ENCODE data around the gene TIGD1.

Gene TIGD1

DNA sequence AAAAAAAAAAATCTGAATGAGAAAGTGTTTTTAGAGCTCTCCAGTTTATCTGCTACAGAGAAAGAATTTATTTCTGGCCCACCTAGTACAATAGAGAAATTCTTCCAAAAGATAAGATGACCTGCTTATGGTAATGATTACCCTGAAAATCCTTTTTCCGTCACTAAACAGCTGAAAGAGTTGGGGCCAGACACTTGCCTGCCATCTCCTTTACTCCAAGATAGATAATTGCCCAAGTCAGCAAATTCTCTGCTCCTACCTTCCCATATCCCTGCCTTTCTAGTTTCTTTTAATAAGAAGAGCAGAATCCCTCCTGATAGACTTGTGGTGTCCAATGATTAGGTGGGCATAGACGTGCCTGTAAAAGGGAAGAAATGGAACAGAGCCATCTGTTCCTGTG, 28.3 kb upstream of the TIGD1 start:
- Histone ChIP-seq H3K9ac (ENCODE audit: low read length) (no peak overlapping the region), H3K4me3 (ENCODE audit: low read length) (no peak overlapping the region), H3K27ac (ENCODE audit: low read length) (no peak overlapping the region), H3K4me2 (ENCODE audit: low read length) (no peak overlapping the region), H3K9me3 (ENCODE audit: insufficient read depth, low read length) (no peaks in the 10 kb centered on the region), H4K20me1 (ENCODE audit: insufficient read depth, low read length) (no peaks in the 10 kb centered on the region), H3K4me1 (ENCODE audit: low read length) (no peaks in the 10 kb centered on the region), H3K27me3 (ENCODE audit: low read depth, low read length) (no peaks in the 10 kb centered on the region), H3K79me2 (ENCODE audit: low read length) (no peaks in the 10 kb centered on the region), H3K36me3 (replicated peaks; ENCODE audit: low read depth, low read length) (no peaks in the 10 kb centered on the region), H2AFZ (ENCODE audit: low read depth, low read length) (no peak overlapping the region)
- TF ChIP-seq, protein P1, sequence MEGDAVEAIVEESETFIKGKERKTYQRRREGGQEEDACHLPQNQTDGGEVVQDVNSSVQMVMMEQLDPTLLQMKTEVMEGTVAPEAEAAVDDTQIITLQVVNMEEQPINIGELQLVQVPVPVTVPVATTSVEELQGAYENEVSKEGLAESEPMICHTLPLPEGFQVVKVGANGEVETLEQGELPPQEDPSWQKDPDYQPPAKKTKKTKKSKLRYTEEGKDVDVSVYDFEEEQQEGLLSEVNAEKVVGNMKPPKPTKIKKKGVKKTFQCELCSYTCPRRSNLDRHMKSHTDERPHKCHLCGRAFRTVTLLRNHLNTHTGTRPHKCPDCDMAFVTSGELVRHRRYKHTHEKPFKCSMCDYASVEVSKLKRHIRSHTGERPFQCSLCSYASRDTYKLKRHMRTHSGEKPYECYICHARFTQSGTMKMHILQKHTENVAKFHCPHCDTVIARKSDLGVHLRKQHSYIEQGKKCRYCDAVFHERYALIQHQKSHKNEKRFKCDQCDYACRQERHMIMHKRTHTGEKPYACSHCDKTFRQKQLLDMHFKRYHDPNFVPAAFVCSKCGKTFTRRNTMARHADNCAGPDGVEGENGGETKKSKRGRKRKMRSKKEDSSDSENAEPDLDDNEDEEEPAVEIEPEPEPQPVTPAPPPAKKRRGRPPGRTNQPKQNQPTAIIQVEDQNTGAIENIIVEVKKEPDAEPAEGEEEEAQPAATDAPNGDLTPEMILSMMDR (IDR thresholded peaks at IDR 0.05; ENCODE audit: low read depth, low read length): no peak
- no peak for TF ChIP-seq EZH2phosphoT487 (IDR thresholded peaks at IDR 0.05; ENCODE audit: low read depth)

DNA sequence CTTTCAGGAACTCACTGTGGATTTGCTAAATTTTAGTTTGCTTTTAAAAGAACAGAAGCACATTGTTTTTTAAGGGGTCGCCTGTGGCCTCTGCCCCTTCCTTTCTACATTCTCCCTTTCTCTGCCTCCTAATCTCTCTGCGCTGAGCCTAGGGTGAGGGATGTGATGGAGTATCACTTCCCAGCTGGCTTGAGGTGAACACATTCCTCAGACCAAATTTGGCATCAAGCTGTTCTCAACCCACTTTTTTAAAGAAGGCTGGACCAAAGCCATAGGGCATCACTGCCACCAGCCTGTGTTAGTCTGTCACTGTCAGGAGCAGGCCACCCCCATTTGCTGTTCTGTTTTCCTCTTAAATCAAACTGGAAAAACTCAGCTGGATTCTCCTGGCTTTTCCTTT, 27.5 kb upstream of the TIGD1 start:
- Histone ChIP-seq H2AFZ (ENCODE audit: low read depth, low read length) (no peak overlapping the region), H3K9me3 (ENCODE audit: insufficient read depth, low read length) (no peaks in the 10 kb centered on the region), H3K9ac (ENCODE audit: low read length) (no peak overlapping the region), H3K27ac (ENCODE audit: low read length) (no peak overlapping the region), H3K4me1 (ENCODE audit: low read length) (no peaks in the 10 kb centered on the region), H3K4me2 (ENCODE audit: low read length) (no peak overlapping the region), H3K36me3 (replicated peaks; ENCODE audit: low read depth, low read length) (no peaks in the 10 kb centered on the region), H3K27me3 (ENCODE audit: low read depth, low read length) (no peaks in the 10 kb centered on the region), H3K4me3 (ENCODE audit: low read length) (no peak overlapping the region), H4K20me1 (ENCODE audit: insufficient read depth, low read length) (no peaks in the 10 kb centered on the region), H3K79me2 (ENCODE audit: low read length) (no peaks in the 10 kb centered on the region)
- TF ChIP-seq, protein P1 (IDR thresholded peaks at IDR 0.05; ENCODE audit: low read depth, low read length): no peak
- TF ChIP-seq EZH2phosphoT487 (IDR thresholded peaks at IDR 0.05; ENCODE audit: low read depth): no peak

DNA sequence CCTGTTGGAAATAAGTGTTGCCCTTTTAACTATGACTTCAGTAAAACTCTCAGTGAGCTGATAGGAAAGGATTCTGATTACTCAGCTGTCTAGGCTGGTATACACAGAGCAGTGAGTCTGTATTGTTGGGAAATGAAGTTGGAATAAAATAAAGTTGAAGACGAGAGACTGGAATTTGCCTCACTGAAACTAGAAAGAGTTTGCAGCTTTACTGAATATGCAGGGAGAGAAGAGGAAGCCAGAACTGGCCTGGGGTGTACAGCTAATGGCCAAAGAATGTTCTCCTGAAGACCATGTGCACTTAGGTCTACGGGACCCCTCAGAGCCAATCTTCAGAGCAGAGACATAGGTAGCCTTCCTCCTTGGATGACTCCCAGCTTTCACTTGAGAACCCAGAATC, 26.6 kb upstream of the TIGD1 start:
- Histone ChIP-seq H3K9ac (ENCODE audit: low read length) (no peak overlapping the region), H3K79me2 (ENCODE audit: low read length) (no peaks in the 10 kb centered on the region), H4K20me1 (ENCODE audit: insufficient read depth, low read length) (no peaks in the 10 kb centered on the region), H3K4me2 (ENCODE audit: low read length) (no peak overlapping the region), H3K27ac (ENCODE audit: low read length) (no peak overlapping the region), H3K27me3 (ENCODE audit: low read depth, low read length) (no peaks in the 10 kb centered on the region), H3K4me1 (ENCODE audit: low read length) (no peaks in the 10 kb centered on the region), H2AFZ (ENCODE audit: low read depth, low read length) (no peak overlapping the region), H3K36me3 (replicated peaks; ENCODE audit: low read depth, low read length) (no peaks in the 10 kb centered on the region), H3K4me3 (ENCODE audit: low read length) (no peak overlapping the region), H3K9me3 (ENCODE audit: insufficient read depth, low read length) (no peaks in the 10 kb centered on the region)
- TF ChIP-seq EZH2phosphoT487 (IDR thresholded peaks at IDR 0.05; ENCODE audit: low read depth): no peak
- TF ChIP-seq, protein P1 (IDR thresholded peaks at IDR 0.05; ENCODE audit: low read depth, low read length): no peak

DNA sequence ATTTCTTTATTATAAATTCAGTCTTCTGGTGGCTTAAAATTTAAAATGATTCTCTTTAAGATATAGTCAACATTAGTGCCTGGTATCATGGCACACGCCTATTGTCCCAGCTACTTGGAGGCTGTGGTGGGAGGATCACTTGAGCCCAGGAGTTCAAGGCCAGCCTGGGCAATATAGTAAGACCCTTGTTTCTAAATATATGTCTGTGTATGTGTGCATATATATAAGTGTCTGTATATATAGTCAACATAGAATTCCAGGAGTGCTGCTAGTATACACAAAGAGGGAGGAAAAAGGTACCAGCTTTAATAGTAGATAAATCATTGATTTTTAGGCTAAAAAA, 25.0 kb upstream of the TIGD1 start:
- no peaks in the 10 kb centered on the region for H3K79me2 ChIP-seq (ENCODE audit: low read length)
- H3K27ac ChIP-seq (ENCODE audit: low read length): no peak overlapping the region
- no peaks in the 10 kb centered on the region for H4K20me1 ChIP-seq (ENCODE audit: insufficient read depth, low read length)
- no peak overlapping the region for H3K9ac ChIP-seq (ENCODE audit: low read length)
- no peak overlapping the region for H3K4me3 ChIP-seq (ENCODE audit: low read length)
- H3K4me1 ChIP-seq (ENCODE audit: low read length): no peaks in the 10 kb centered on the region
- no peak overlapping the region for H3K4me2 ChIP-seq (ENCODE audit: low read length)
- no peak overlapping the region for H2AFZ ChIP-seq (ENCODE audit: low read depth, low read length)
- H3K9me3 ChIP-seq (ENCODE audit: insufficient read depth, low read length): no peaks in the 10 kb centered on the region
- no peaks in the 10 kb centered on the region for H3K27me3 ChIP-seq (ENCODE audit: low read depth, low read length)
- TF ChIP-seq, protein P1 (IDR thresholded peaks at IDR 0.05; ENCODE audit: low read depth, low read length): no peak
- TF ChIP-seq EZH2phosphoT487 (IDR thresholded peaks at IDR 0.05; ENCODE audit: low read depth): no peak
- no peaks in the 10 kb centered on the region for H3K36me3 ChIP-seq (replicated peaks; ENCODE audit: low read depth, low read length)
